Thymus (tissue), 11 donors: Measurements from ENCODE around the gene PCAT6. TPM values are rescaled to one million over a fixed set of nuclear protein-coding genes. Genes with fewer than 3 reads are reported as not detected.
"Not testable (repeated sequence)": the region's sequence is repeated elsewhere in the genome, so short reads cannot be mapped to it uniquely, and the experiment has no call there.

Experiments
- DNase-seq, 9 donors: peaks; one replicate each; pipeline ENCODE4 v3.0.0-alpha.2; 2013; ENCODE audit warnings: low spot score in 9 of 9, low read depth in 6 of 9, missing footprints in 1 of 9
- H3K27ac ChIP-seq, 2 donors: one replicate each; pipeline ENCODE4 v1.5.1; 2013; ENCODE audit warnings: control low read depth in 1 of 2, low read depth in 1 of 2, low read length in 1 of 2, mild to moderate bottlenecking in 1 of 2, moderate library complexity in 1 of 2
- H3K27me3 ChIP-seq, 2 donors: one replicate each; pipeline ENCODE4 v1.5.1; 2013; ENCODE audit warnings: low read length in 1 of 2; ENCODE audit not compliant: control insufficient read depth in 2 of 2, insufficient read depth in 1 of 2
- H3K36me3 ChIP-seq, 2 donors: one replicate each; pipeline ENCODE4 v1.5.1; 2013; ENCODE audit warnings: low read length in 1 of 2, mild to moderate bottlenecking in 1 of 2, moderate library complexity in 1 of 2; ENCODE audit not compliant: control insufficient read depth in 2 of 2, insufficient read depth in 2 of 2
- H3K4me1 ChIP-seq, 2 donors: one replicate each; pipeline ENCODE4 v1.5.1; 2013; ENCODE audit warnings: low read length in 2 of 2; ENCODE audit not compliant: control insufficient read depth in 2 of 2, insufficient read depth in 2 of 2
- H3K4me3 ChIP-seq, 2 donors: one replicate each; pipeline ENCODE4 v1.5.1; 2013; ENCODE audit warnings: low read length in 2 of 2, control low read depth in 1 of 2, mild to moderate bottlenecking in 1 of 2
- H3K9me3 ChIP-seq, 2 donors: one replicate each; pipeline ENCODE4 v1.5.1; 2013; ENCODE audit warnings: low read length in 1 of 2, mild to moderate bottlenecking in 1 of 2; ENCODE audit not compliant: control insufficient read depth in 2 of 2, insufficient read depth in 1 of 2
- WGBS: extraction: QIAGEN DNeasy Blood & Tissue Kit; methylation state at CpG from one replicate; pipeline ENCODE4 v1.1.7; 2013; 5-methylcytosine and 5-hydroxymethylcytosine counted together
- polyA plus RNA-seq: library from polyadenylated mRNA; stranded (reverse); fragments of 200-250 nt; gene quantifications from one replicate; pipeline ENCODE4 v1.2.3, GENCODE V29; 2013
- total RNA-seq: library from RNA; stranded (reverse); fragments of 120-200 nt; gene quantifications from one replicate; pipeline ENCODE4 v1.2.4, GENCODE V29; 2013
- donor health status: healthy.

PCAT6 gene
- total and polyA plus RNA-seq, 2 donors = 0.19 to 1.5 TPM

- DNase-seq = no peak
- Histone ChIP-seq H3K4me3 (no peak overlapping the region), H3K36me3 (peaks cover 5 to 10% of the 10 kb centered on the region in 2 donors), H3K9me3 (no peaks in the 10 kb centered on the region), H3K27ac (no peak overlapping the region), H3K4me1 (peaks cover 0 to 4% of the 10 kb centered on the region in 2 donors), H3K27me3 (no peaks in the 10 kb centered on the region)
Measured at GRCh38 chr1:202794051-202794740, 16.6 kb upstream of the PCAT6 start.

GRCh38 chr1:202794931-202795330 lies 15.8 kb upstream of the PCAT6 start:
- WGBS = 97% methylated on average over 6 of the region's 6 CpGs
- H3K27ac ChIP-seq, H3K4me1 ChIP-seq, H3K4me3 ChIP-seq, H3K9me3 ChIP-seq, DNase-seq, H3K27me3 ChIP-seq: not testable (repeated sequence)
- H3K36me3 ChIP-seq = peaks cover 5 to 10% of the 10 kb centered on the region in 2 donors

- DNase-seq = no peak
- Histone ChIP-seq H3K4me1 (peaks cover 0 to 4% of the 10 kb centered on the region in 2 donors), H3K27ac (no peak overlapping the region), H3K4me3 (no peak overlapping the region), H3K9me3 (no peaks in the 10 kb centered on the region), H3K36me3 (peaks cover 5 to 10% of the 10 kb centered on the region in 2 donors), H3K27me3 (no peaks in the 10 kb centered on the region)
- over 99% methylated on average over 7 of the region's 7 CpGs for WGBS
Measured at GRCh38 chr1:202796670-202797069, 14.1 kb upstream of the PCAT6 start.

GRCh38 chr1:202798260-202798659 lies 12.5 kb upstream of the PCAT6 start:
- 89% methylated on average over 4 of the region's 4 CpGs for WGBS
- Histone ChIP-seq H3K4me1 (peaks cover 0 to 4% of the 10 kb centered on the region in 2 donors), H3K9me3 (no peaks in the 10 kb centered on the region), H3K27ac (no peak overlapping the region), H3K27me3 (no peaks in the 10 kb centered on the region), H3K4me3 (no peak overlapping the region), H3K36me3 (peaks cover 5 to 10% of the 10 kb centered on the region in 2 donors)
- DNase-seq = no peak

DNA sequence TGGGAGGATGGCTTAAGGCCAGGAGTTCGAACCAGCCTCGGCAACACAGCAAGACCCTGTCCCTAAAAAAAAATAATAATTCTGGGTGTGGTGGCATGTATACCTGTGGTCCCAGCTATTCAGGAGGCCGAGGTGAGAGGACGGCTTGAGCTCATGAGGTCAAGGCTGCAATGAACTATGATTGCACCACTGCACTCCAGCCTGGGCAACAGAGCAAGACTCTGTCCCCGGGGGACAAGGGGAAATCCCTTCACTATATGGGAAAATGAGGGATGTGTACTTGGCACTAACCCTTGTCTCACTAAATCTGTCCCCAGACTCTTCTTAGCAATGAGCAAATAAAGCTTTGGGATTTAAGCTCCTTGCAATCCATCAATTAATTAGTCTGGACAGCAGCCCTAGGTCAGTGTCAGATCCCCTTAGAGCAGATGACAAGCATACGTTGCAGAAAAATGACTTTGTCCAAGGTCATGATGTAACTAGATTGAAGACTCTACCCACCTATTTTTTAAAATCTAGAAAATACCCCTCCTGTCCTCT lies 11.9 kb upstream of the PCAT6 start:
- 95% methylated on average over 6 of the region's 6 CpGs for WGBS
- Histone ChIP-seq H3K27ac (no peak overlapping the region), H3K9me3 (no peaks in the 10 kb centered on the region), H3K4me3 (no peak overlapping the region), H3K36me3 (peaks cover 5 to 10% of the 10 kb centered on the region in 2 donors), H3K4me1 (peaks cover 0 to 4% of the 10 kb centered on the region in 2 donors), H3K27me3 (no peaks in the 10 kb centered on the region)
- DNase-seq = no peak

DNA sequence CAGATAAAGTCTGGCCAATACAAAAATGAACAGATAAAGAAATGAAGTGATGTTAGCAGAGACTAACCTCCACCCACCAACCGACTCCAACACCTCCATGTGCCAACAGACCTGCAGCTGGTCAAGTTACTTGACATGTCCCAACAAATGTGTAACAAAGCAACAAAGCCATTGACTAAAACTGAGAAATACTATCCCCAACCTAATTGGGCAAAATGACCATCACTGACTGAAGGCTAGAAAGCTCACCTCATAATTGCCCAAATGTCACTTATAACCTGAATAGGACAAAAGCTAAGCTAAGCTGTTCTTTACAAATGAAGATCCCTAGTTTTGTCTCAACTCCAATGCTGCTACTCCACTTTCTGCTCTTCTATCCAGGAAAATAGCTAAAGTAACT lies 10.0 kb upstream of the PCAT6 start:
- no peak for DNase-seq
- no peaks in the 10 kb centered on the region for H3K27me3 ChIP-seq
- no peak overlapping the region for H3K4me3 ChIP-seq
- no peaks in the 10 kb centered on the region for H3K9me3 ChIP-seq
- WGBS = 94% methylated on average over 1 of the region's 1 CpG
- H3K4me1 ChIP-seq = peaks cover 2 to 5% of the 10 kb centered on the region in 2 donors
- H3K36me3 ChIP-seq = peaks cover 5 to 10% of the 10 kb centered on the region in 2 donors
- H3K27ac ChIP-seq = no peak overlapping the region

DNA sequence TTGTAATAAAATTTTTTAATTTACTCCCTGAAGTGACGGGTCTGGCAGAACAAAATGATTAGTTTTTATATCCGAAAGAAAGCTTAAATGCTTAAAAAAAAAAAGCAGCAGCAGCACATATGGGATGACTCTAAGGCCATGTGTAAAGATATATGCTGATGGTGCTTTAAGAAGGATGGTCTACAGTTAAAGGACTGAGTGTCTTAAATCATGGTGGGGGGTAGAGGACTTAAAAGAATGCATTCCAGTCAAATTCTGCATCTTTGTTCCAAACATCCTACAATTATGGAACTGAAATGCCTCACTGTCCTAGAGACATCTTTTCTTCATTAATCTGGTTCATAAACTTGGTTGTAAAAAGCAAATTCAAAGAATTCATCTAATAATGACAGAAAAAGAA lies 9.6 kb upstream of the PCAT6 start:
- no peaks in the 10 kb centered on the region for H3K9me3 ChIP-seq
- H3K36me3 ChIP-seq = peaks cover 5 to 6% of the 10 kb centered on the region in 2 donors
- H3K27me3 ChIP-seq = no peaks in the 10 kb centered on the region
- no peak for DNase-seq
- peaks cover 6 to 9% of the 10 kb centered on the region in 2 donors for H3K4me1 ChIP-seq
- no peak overlapping the region for H3K27ac ChIP-seq
- H3K4me3 ChIP-seq = no peak overlapping the region
- WGBS = 95% methylated on average over 2 of the region's 2 CpGs

DNA sequence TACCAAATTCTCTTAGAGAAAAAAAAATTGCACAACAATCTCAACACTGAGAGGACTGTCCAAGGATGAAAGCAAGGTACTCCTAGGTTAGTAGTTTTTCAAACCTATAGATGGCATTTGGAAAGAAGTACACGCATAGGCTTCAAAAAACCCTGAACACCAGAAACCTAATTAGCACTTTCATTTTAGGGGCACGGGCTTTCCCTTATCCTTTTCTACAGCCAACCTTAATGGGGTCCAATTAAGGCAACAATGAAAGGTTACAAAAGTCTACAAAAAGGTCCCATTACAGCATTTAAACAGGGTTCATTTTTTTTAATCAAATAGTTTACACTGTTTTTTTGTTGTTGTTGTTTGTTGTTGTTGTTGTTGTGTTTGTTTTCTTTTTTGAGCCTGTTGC lies 8.7 kb upstream of the PCAT6 start:
- no peak overlapping the region for H3K27ac ChIP-seq
- H3K4me3 ChIP-seq = no peak overlapping the region
- peaks cover 6 to 11% of the 10 kb centered on the region in 2 donors for H3K4me1 ChIP-seq
- H3K36me3 ChIP-seq = peaks cover 0 to 2% of the 10 kb centered on the region in 2 donors
- DNase-seq = no peak
- no peaks in the 10 kb centered on the region for H3K27me3 ChIP-seq
- 68% methylated on average over 2 of the region's 2 CpGs for WGBS
- H3K9me3 ChIP-seq = no peaks in the 10 kb centered on the region

DNA sequence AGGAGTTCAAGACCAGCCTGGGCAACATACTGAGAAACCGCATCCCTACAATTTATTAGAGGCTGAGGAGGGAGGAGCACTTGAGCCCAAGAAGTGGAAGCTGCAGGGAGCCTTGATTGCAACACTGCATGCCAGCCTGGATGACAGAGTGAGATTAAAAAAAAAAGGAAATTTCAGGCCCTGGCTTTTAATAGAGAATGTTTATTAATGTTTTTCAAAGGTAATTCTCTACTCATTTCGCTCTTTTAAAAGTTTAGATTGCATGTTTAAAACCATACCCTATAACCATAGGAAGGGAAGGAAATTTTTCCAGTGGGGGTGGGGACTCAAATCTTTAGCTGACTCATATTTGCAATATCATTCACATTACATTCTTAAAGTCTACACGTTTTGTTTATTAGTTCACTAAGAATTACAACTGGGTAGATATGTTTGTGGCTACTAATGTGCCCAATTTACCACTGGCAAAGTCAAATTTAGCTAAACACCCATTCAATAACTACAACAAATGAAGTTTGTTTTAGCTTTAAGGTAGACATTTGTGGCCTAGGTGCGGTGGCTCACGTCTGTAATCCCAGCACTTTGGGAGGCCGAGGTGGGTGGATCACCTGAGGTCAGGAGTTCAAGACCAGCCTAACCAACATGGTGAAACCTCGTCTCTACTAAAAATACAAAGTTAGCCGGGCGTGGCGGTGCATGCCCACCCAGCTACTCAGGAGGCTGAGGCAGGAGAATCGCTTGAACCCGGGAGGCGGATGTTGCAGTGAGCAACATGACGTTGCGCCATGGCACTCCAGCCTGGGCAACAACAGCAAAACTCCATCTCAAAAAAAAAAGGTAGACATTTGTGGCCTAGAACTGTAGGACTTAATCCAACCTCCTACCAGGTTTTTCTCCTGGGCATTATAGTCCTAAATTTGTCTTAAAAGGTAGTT lies 7.5 kb upstream of the PCAT6 start:
- Histone ChIP-seq H3K9me3 (no peaks in the 10 kb centered on the region), H3K36me3 (no peaks in the 10 kb centered on the region), H3K27me3 (no peaks in the 10 kb centered on the region), H3K4me1 (peaks cover 6 to 11% of the 10 kb centered on the region in 2 donors), H3K27ac (no peak overlapping the region), H3K4me3 (no peak overlapping the region)
- 94% methylated on average over 15 of the region's 15 CpGs for WGBS
- DNase-seq = no peak
